GM18907 (cell line): ENCODE results near the gene CD274.
"Not testable (repeated sequence)": the region's sequence is repeated elsewhere in the genome, so short reads cannot be mapped to it uniquely, and the experiment has no call there.

ENCODE experiments used
- ATAC-seq: cut with Tn5 transposase; IDR thresholded peaks from one replicate; pipeline ENCODE4 v1.9.1; 2021; ENCODE audit warnings: mild to moderate bottlenecking, moderate library complexity; ENCODE audit not compliant: unreplicated experiment

CD274 gene

GRCh38 chr9:5460157-5460556 is 9.8 kb downstream of the CD274 start:
- no peak for ATAC-seq

- ATAC-seq: not testable (repeated sequence)
These were observed 14.5 kb downstream of the CD274 start for GRCh38 chr9:5464831-5465330.

- no peak for ATAC-seq
These were observed 15.7 kb downstream of the CD274 start for GRCh38 chr9:5466005-5466404.

- no peak for ATAC-seq
These were observed 16.4 kb downstream of the CD274 start for GRCh38 chr9:5466766-5467165.

GRCh38 chr9:5468850-5469249 is 18.5 kb downstream of the CD274 start:
- no peak for ATAC-seq

- ATAC-seq: no peak
These were observed 19.8 kb downstream of the CD274 start for GRCh38 chr9:5470122-5470521.

- no peak for ATAC-seq
These were observed 20.5 kb downstream of the CD274 start for GRCh38 chr9:5470816-5471215.

- ATAC-seq: not testable (repeated sequence)
These were observed 25.3 kb downstream of the CD274 start for GRCh38 chr9:5475611-5476010.

GRCh38 chr9:5478206-5478605 is 27.9 kb downstream of the CD274 start:
- no peak for ATAC-seq

GRCh38 chr9:5479994-5480694 is 29.8 kb downstream of the CD274 start:
- ATAC-seq: peak; percentile 55

GRCh38 chr9:5480919-5481318 is 30.6 kb downstream of the CD274 start:
- ATAC-seq: no peak

- no peak for ATAC-seq
These were observed 31.1 kb downstream of the CD274 start for GRCh38 chr9:5481322-5482040.

- ATAC-seq: no peak
These were observed 31.9 kb downstream of the CD274 start for GRCh38 chr9:5482194-5482593.

GRCh38 chr9:5483306-5483705 is 33.0 kb downstream of the CD274 start:
- no peak for ATAC-seq

- ATAC-seq: no peak
These were observed 35.2 kb downstream of the CD274 start for GRCh38 chr9:5485378-5486085.

- no peak for ATAC-seq
These were observed 36.6 kb downstream of the CD274 start for GRCh38 chr9:5486988-5487387.

- ATAC-seq: no peak
These were observed 38.1 kb downstream of the CD274 start for GRCh38 chr9:5488221-5489008.

- ATAC-seq: no peak
These were observed 39.5 kb downstream of the CD274 start for GRCh38 chr9:5489630-5490490.

- peak; percentile 5 for ATAC-seq
These were observed 42.8 kb downstream of the CD274 start for GRCh38 chr9:5492965-5493678.
